ENCODE data around the gene SYT10.

GRCh38 chr12:33376153-33376552 lies 63.5 kb downstream of the SYT10 start:
- TF ChIP-seq POLR2A (IDR thresholded peaks at IDR 0.05; ENCODE audit: low read depth, low read length) (no peak), POLR2AphosphoS5 (IDR thresholded peaks at IDR 0.05; ENCODE audit: low read depth, low read length) (no peak)
